Body of pancreas (tissue), 4 donors: ENCODE results near the gene RITA1. TPM values are rescaled to one million over a fixed set of nuclear protein-coding genes. Genes with fewer than 3 reads are reported as not detected.

Source experiments
- ATAC-seq: fragments of 150-250 bp; one replicate; pipeline ENCODE4 v1.9.1; 2016
- DNase-seq, 4 donors: peaks; one replicate each; pipeline ENCODE4 v3.0.0-alpha.2; 2019
- H3K27ac ChIP-seq, 4 donors: fragments of 200-600 bp; sonication (generic); 1 replicate in 3 of 4; 2 replicates in 1 of 4; pipeline versions ENCODE4 v1.5.1 to v1.6.1; 2016 to 2019; ENCODE audit warnings: mild to moderate bottlenecking in 1 of 4, mixed read lengths in 1 of 4, moderate library complexity in 1 of 4
- H3K27me3 ChIP-seq, 2 donors: fragments of 200-600 bp; sonication (generic); one replicate each; pipeline ENCODE4 v1.6.0; 2016; ENCODE audit warnings: mild to moderate bottlenecking in 1 of 2
- H3K36me3 ChIP-seq, 2 donors: fragments of 200-600 bp; sonication (generic); replicated peaks in 1 of 2; 2 replicates each; pipeline ENCODE4 v1.5.1; 2016; ENCODE audit warnings: low read depth in 2 of 2; ENCODE audit not compliant: insufficient read depth in 1 of 2
- H3K4me1 ChIP-seq: fragments of 200-600 bp; sonication (generic); one replicate; pipeline ENCODE4 v1.6.0; 2016
- H3K4me3 ChIP-seq, 2 donors: fragments of 200-600 bp; sonication (generic); 1 replicate in 1 of 2; 2 replicates in 1 of 2; pipeline ENCODE4 v1.5.1; 2016 to 2019
- H3K9me3 ChIP-seq, 3 donors: fragments of 200-600 bp; sonication (generic); 1 replicate in 2 of 3; 2 replicates in 1 of 3; pipeline ENCODE4 v1.5.1; 2016
- POLR2A ChIP-seq, 3 donors: fragments of 450-650 bp; IDR thresholded peaks; one replicate each; pipeline ENCODE4 v1.6.1; 2016; ENCODE audit warnings: antibody characterized with exemption in 3 of 3, mild to moderate bottlenecking in 2 of 3
- WGBS, 2 donors: methylation state at CpG; one replicate each; pipeline ENCODE4 v1.1.5; 2017; 5-methylcytosine and 5-hydroxymethylcytosine counted together
- intact Hi-C: fragments of 100-400 bp; cut with DNase I; formaldehyde crosslinking; loops from one replicate; pipeline ENCODE4 v1.15.1; 2023
- total RNA-seq, 2 donors: library from RNA; depleted of rRNA; stranded (reverse); fragments of >200 nt; gene quantifications; one replicate each; pipeline ENCODE4 v1.1.0, GENCODE V29; 2016
- TF ChIP-seq, protein P1 (sequence below), 7 experiments: fragments of 450-650 bp in 4 of 7; fragments of 200-600 bp in 3 of 7; sonication (generic) in 3 of 7; IDR thresholded peaks; one replicate each; pipeline ENCODE4 v1.5.1; 2016 to 2019; ENCODE audit warnings: antibody characterized with exemption in 7 of 7

Gene RITA1
- total RNA-seq, 2 donors from 2014 or later, result 6.9 to 15.3 TPM

DNA sequence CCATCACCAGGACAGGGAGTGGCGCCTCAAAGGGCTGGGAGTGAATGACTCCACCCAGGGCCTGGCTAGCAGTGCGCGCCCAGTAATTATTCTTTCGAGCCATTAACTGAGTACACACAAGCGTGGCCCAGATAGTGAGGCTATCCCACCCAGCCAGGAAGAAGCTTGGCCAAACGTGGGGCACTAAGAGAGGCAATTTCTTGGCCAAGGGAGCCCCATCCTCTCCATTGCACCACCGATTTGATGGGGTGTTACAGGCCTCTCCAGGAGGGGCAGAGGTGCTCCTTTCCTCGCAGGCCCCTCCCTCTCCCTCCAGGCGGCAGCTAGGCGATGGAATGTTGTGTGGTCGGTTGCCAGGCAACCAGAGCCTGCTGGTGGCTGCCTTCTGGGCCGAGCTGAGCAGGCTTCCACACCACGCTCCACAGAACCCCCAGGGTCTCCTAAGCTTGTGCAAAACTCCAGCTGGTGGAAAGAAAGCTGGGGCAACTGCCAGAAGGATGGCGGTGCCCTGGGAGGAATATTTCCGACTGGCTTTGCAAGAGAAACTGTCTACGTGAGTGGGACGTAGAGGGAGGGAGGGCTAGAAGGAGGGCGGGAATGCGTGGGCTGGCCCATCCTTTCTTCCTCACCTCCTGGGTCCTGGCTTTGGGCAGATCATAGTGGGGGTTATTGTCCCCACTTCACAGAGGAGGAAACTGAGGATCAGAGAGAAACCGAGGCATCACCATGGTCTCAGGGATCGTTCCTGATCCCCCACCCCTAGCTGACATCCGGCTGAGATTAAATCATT lies 36.0 kb upstream of the RITA1 start, which contains the start of gene CFAP73:
Gene CFAP73, plus strand, starts transcription at position 364 of the 790 bp plus-strand sequence. Its CDS starts 134 bp downstream, at position 498.
- no peaks in the 10 kb centered on the region for H3K36me3 ChIP-seq
- TF ChIP-seq, protein P1, sequence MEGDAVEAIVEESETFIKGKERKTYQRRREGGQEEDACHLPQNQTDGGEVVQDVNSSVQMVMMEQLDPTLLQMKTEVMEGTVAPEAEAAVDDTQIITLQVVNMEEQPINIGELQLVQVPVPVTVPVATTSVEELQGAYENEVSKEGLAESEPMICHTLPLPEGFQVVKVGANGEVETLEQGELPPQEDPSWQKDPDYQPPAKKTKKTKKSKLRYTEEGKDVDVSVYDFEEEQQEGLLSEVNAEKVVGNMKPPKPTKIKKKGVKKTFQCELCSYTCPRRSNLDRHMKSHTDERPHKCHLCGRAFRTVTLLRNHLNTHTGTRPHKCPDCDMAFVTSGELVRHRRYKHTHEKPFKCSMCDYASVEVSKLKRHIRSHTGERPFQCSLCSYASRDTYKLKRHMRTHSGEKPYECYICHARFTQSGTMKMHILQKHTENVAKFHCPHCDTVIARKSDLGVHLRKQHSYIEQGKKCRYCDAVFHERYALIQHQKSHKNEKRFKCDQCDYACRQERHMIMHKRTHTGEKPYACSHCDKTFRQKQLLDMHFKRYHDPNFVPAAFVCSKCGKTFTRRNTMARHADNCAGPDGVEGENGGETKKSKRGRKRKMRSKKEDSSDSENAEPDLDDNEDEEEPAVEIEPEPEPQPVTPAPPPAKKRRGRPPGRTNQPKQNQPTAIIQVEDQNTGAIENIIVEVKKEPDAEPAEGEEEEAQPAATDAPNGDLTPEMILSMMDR (IDR thresholded peaks at IDR 0.05), result no peak
- H3K4me1 ChIP-seq, result peaks cover 28% of the 10 kb centered on the region
- DNase-seq, result peak; percentile 64 to 81 (median 79)
- ATAC-seq, result peak; percentile 72
- WGBS, 2 donors, result 37 to 42% methylated on average over 17 to 22 of the region's 22 CpGs
- H3K9me3 ChIP-seq, result no peaks in the 10 kb centered on the region
- intact Hi-C loops, result no loop called here
- no peak within 1 kb of the TSS for H3K4me3 ChIP-seq
- peaks cover 0 to 2% of the 10 kb centered on the region in 2 donors for H3K27me3 ChIP-seq
- H3K27ac ChIP-seq, result peak within 1 kb of the TSS; percentile 32 to 62 (median 38)

DNA sequence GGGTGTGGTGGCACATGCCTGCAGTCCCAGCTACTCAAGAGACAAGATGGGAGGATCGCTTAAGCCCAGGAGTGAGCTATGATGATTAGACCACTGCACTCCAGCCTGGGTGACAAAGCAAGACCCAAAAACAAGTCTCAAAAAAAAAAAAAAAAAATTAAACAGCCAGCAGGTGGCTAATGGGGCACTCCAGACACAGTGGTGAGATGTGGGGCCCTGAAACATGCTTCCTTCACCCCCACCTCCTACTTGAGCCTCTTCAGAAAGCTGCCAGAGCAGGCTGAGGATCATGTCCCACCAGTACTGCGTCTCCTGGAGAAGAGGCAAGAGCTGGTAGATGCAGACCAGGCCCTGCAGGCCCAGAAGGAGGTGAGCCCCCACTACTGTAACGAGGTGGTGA lies 33.9 kb upstream of the RITA1 start:
- peaks cover 0 to 3% of the 10 kb centered on the region in 2 donors for H3K27me3 ChIP-seq
- no peak overlapping the region for H3K27ac ChIP-seq
- intact Hi-C loops, result no loop called here
- TF ChIP-seq POLR2A (IDR thresholded peaks at IDR 0.05), result no peak
- H3K4me1 ChIP-seq, result peaks cover 32% of the 10 kb centered on the region
- H3K36me3 ChIP-seq, result no peaks in the 10 kb centered on the region
- 90 to 98% methylated on average over 3 of the region's 3 CpGs for WGBS, 2 donors
- no peak overlapping the region for H3K4me3 ChIP-seq
- ATAC-seq (no peak), DNase-seq (no peak)
- H3K9me3 ChIP-seq, result no peaks in the 10 kb centered on the region

DNA sequence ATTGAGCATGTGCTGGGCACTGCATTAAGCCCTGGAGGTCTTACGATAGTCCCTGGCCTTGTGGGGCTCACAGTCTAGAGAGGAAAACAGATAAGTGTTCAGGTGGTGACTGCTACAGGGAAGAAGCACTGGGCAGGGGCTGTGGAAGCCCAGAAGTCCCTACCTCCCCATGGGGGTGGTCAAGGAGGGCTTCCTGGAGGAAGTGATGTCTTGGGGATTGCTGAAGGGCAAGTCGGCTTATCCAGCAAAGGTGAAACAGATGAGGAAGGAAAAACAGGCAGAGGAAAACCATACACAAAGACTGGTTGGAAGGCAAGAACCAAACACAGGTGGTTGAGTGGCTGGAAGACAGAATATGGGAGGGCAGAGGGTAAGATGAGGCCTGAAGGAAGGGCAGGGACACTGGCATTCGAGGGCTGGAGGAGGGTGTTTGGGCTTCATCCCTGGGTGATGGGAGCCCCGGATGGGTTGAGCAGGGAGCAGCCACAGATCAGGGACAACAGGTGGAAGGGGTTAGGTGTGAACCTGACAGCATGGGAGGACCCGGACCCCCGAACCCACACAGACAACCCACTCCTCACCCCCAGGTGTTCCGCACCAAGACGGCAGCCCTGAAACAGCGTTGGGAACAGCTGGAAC lies 33.2 kb upstream of the RITA1 start:
- Histone ChIP-seq H3K4me1 (peaks cover 32% of the 10 kb centered on the region), H3K4me3 (no peak overlapping the region), H3K36me3 (no peaks in the 10 kb centered on the region), H3K27ac (no peak overlapping the region), H3K27me3 (peaks cover 0 to 3% of the 10 kb centered on the region in 2 donors), H3K9me3 (no peaks in the 10 kb centered on the region)
- no peak for TF ChIP-seq POLR2A (IDR thresholded peaks at IDR 0.05)
- TF ChIP-seq, protein P1 (IDR thresholded peaks at IDR 0.05), result no peak
- no peak for ATAC-seq
- 23 to 27% methylated on average over 8 to 9 of the region's 9 CpGs for WGBS, 2 donors
- intact Hi-C loops, result no loop called here
- DNase-seq, result no peak

DNA sequence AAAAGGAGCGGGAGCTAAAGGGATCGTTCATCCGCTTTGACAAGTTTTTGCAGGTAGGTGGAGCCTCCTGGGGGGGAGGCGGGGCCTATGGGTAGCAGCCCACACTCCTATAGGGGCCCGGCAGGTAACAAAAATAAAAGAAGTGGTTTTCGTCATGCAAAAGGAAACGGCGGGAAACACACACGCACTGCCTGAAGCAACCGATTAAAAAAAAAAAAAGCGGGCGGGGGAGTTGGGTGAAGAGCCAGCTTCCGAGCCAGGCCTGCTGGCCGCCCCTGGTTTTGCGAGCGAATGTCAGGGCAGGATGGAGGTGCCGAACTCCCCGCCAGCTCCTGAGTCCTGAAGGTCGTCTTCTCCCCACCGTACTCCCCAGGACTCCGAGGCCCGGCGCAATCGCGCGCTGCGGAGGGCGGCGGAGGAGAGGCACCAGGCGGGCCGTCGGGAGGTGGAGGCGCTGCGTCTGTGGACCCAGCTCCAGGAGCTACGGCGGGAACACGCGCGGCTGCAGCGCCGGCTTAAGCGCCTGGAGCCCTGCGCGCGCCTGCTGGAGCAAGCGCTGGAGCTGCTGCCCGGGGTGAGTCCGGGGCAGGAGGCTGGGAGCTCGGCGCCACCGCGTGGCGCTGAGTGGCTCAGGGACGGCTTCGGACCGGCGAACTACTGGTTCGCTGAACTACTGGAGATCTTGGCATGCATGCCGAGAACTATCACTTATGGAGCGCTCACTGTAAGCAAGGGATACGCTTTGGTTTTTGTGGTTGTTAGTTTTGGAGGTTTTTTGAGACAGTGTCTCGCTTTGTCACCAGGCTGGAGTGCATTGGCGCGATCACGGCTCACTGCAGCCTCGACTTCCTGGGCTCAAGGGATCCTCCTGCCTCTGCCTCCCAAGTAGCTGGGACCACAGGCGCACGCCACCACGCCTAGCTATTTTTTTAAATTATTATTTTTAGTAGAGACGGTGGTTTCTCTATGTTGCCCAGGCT lies 32.4 kb upstream of the RITA1 start:
- TF ChIP-seq POLR2A (IDR thresholded peaks at IDR 0.05), result no peak
- TF ChIP-seq, protein P1 (IDR thresholded peaks at IDR 0.05), result peak in 6 of 7 experiments; percentile 28 to 64 (median 56)
- intact Hi-C loops, result no loop called here
- Histone ChIP-seq H3K27me3 (peaks cover 0 to 3% of the 10 kb centered on the region in 2 donors), H3K4me1 (peaks cover 32% of the 10 kb centered on the region), H3K36me3 (no peaks in the 10 kb centered on the region), H3K9me3 (no peaks in the 10 kb centered on the region), H3K27ac (peak overlapping the region in 1 of 4 donors; percentile 55), H3K4me3 (no peak overlapping the region)
- DNase-seq (peak; percentile 65 to 73 (median 72)), ATAC-seq (peak; percentile 83)
- WGBS, 2 donors, result 7 to 11% methylated on average over 26 to 65 of the region's 70 CpGs
